HUES64 (cell line): ENCODE results near the gene SLC9A1.

Experiments used
- H3K27ac ChIP-seq: 2 replicates; pipeline ENCODE4 v1.7.0; 2013; ENCODE audit warnings: low read depth, low read length, inconsistent platforms
- H3K27me3 ChIP-seq: 2 replicates; pipeline ENCODE4 v1.6.1; 2013; ENCODE audit warnings: mild to moderate bottlenecking, low read length; ENCODE audit not compliant: insufficient read depth
- H3K36me3 ChIP-seq: 2 replicates; pipeline ENCODE4 v1.6.1; 2013; ENCODE audit warnings: mild to moderate bottlenecking, low read length; ENCODE audit not compliant: insufficient read depth
- H3K4me1 ChIP-seq: 2 replicates; pipeline ENCODE4 v1.6.1; 2013; ENCODE audit warnings: mild to moderate bottlenecking, low read length, moderate library complexity; ENCODE audit not compliant: insufficient read depth
- H3K4me3 ChIP-seq: 2 replicates; pipeline ENCODE4 v1.5.1; 2013; ENCODE audit warnings: mild to moderate bottlenecking, low read length, moderate library complexity
- H3K9ac ChIP-seq: 2 replicates; pipeline ENCODE4 v1.6.1; 2013; ENCODE audit warnings: mild to moderate bottlenecking, low read depth, low read length
- H3K9me3 ChIP-seq: 2 replicates; pipeline ENCODE4 v1.6.1; 2013; ENCODE audit warnings: low read depth, low read length; ENCODE audit not compliant: insufficient read depth
- WGBS: fragments of 150-250, 120-280 bp; methylation state at CpG from one replicate; pipeline ENCODE4 v1.1.7; 2013; ENCODE audit warnings: missing lambda C conversion rate; 5-methylcytosine and 5-hydroxymethylcytosine counted together

SLC9A1 gene

DNA sequence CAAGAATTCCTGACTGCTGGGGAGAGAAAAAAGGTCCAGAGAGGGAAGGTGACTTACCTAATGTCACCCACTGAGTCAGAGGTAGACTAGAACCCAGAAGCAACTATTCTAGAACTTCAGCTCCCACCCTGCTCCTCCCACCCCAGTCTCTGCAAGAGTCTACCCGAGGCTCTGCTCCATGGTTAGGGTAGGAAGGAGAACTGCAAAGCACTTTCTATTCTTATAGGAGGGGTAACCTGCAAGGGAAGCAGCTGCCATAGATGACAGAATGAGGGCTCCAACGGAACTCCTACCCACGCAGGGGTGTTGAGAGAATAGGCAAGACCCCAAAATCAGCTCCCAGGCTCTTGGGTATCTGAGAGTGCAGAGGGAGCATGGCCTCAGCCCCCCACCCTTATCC, 4.3 kb downstream of the SLC9A1 start:
- WGBS, result 85% methylated on average over 2 of the region's 3 CpGs
- no peaks in the 10 kb centered on the region for H3K36me3 ChIP-seq
- peaks cover 26% of the 10 kb centered on the region for H3K4me1 ChIP-seq
- H3K9me3 ChIP-seq, result no peaks in the 10 kb centered on the region
- no peak overlapping the region for H3K9ac ChIP-seq
- no peak overlapping the region for H3K27ac ChIP-seq
- no peak overlapping the region for H3K4me3 ChIP-seq
- no peaks in the 10 kb centered on the region for H3K27me3 ChIP-seq

DNA sequence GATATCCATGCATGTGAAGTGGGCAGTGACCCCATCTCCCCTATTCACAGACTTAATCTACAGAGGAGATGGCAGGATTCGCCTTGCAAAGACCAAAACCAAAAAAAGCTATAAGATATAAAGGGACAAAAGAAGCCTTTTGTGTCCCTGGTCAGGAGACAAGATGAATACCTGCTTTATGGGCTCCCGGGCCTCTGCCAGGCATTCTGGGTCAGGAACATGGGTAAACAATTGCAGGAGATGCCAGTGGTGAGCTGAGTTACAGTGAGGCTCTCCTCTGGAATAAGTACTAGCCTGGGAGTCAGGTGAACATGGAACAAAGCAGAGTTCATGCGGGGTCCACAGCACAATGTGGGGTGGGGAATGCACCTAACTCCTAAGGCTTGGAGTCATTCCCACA, 4.7 kb downstream of the SLC9A1 start:
- Histone ChIP-seq H3K27me3 (no peaks in the 10 kb centered on the region), H3K4me3 (no peak overlapping the region), H3K9ac (no peak overlapping the region), H3K4me1 (peaks cover 27% of the 10 kb centered on the region), H3K36me3 (no peaks in the 10 kb centered on the region), H3K27ac (no peak overlapping the region), H3K9me3 (no peaks in the 10 kb centered on the region)
- 88% methylated on average over 2 of the region's 3 CpGs for WGBS

DNA sequence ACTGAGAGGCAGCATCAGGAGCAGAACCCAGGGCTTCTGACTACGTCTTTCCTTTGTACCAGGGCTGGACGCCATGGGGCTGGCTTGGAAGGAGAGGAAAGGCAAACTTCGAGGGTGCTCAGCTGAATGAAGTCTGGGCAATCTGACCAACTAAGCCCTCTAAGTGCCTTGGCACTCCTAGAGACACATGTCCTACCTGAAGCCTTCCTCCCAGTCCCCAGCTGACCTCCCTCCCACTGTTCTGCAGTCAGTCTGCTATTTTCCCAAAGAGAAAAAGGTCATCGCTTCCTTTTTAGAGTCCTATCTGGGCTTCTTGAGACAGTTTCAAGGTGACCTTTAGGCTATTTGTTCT, 5.2 kb downstream of the SLC9A1 start:
- Histone ChIP-seq H3K36me3 (no peaks in the 10 kb centered on the region), H3K27me3 (no peaks in the 10 kb centered on the region), H3K4me1 (peaks cover 29% of the 10 kb centered on the region), H3K4me3 (no peak overlapping the region), H3K27ac (no peak overlapping the region), H3K9me3 (no peaks in the 10 kb centered on the region), H3K9ac (no peak overlapping the region)
- WGBS, result 97% methylated on average over 4 of the region's 4 CpGs

DNA sequence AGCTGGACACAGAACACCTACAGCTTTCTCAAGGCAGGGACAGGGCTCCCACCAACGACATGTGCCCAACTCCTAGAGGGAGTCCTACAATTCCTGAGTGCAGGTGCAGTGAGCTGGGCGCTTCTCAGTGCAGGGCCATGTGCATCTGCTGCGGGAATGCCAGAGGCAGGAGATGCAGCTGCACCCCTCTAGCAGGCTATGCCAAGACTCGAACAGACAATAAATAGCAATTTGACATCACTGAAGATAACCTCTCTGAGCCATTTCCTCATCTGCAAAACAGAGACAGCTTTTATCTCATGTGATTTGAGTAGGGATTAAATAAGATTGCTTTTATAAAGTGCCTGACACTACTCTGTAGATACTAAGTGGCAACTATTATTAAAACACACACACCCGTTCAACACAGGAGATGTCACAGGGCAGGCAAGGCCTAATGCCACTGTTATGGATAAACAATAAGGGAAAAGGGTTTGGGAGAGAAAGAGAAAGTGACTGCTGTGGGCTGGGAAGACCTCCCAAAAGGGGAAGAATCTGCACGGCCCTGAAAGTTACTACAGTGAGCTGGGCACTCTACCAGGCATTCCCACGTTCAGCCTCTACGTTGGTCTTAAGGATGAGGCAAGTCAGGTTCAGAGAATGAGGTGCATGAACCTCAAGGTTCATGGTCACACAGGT, 5.7 kb downstream of the SLC9A1 start:
- H3K4me3 ChIP-seq, result no peak overlapping the region
- H3K9me3 ChIP-seq, result no peaks in the 10 kb centered on the region
- H3K36me3 ChIP-seq, result no peaks in the 10 kb centered on the region
- 91% methylated on average over 8 of the region's 8 CpGs for WGBS
- no peak overlapping the region for H3K9ac ChIP-seq
- no peaks in the 10 kb centered on the region for H3K27me3 ChIP-seq
- H3K4me1 ChIP-seq, result peaks cover 29% of the 10 kb centered on the region
- H3K27ac ChIP-seq, result no peak overlapping the region

DNA sequence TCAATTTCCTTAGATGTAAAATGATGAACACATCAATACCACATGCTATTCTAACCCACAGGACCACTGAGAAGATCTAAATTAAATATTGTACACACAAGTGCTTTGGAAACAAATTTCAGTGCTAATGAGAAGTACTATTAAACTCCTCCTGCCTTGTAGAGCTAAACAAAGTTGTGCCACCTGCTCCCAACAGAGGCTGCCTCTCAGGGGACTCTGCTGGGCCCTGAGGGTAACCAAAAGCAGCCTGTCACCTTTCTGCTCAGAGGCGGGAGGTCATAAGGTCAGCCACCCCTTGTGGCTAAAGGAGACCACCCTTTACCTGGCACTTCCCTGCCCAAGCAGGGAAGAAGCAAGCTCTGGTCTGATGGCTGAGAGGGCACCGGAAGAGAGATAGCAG, 6.3 kb downstream of the SLC9A1 start:
- Histone ChIP-seq H3K9me3 (no peaks in the 10 kb centered on the region), H3K27me3 (no peaks in the 10 kb centered on the region), H3K4me1 (peaks cover 26% of the 10 kb centered on the region), H3K4me3 (no peak overlapping the region), H3K9ac (no peak overlapping the region), H3K36me3 (no peaks in the 10 kb centered on the region), H3K27ac (no peak overlapping the region)
- 91% methylated on average over 2 of the region's 2 CpGs for WGBS

DNA sequence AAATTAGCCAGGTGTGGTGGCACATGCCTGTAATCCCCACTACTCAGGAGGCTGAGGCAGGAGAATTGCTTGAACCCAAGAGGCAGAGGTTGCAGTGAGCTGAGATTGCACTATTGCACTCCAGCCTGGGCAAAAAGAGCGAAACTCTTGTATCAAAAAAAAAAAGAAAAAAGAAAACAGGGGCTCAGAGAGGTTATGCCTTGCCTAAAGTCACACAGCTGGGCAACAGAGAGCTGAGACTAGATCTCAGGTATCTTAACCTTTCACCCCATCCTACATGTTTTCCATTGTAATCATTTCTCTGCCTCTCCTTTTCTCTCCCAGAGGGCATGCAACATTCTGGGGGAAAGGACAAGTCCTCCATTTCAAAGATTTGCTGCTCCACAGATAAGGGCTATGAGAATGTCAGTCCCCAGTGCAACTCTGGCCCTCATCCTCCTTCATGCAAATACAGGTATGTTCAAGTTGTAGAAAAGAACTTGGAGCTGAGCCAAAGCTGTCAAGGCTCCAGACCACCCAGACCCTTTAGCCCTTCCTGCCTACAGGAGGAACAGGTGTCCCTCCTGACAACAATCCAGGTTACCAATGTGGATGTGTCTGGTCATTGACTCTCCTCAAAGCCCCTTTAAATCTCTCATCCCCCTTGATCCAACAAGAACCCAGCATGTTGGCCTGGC, 6.9 kb downstream of the SLC9A1 start:
- no peaks in the 10 kb centered on the region for H3K27me3 ChIP-seq
- 100% methylated on average over 1 of the region's 1 CpG for WGBS
- H3K36me3 ChIP-seq, result no peaks in the 10 kb centered on the region
- H3K4me3 ChIP-seq, result no peak overlapping the region
- no peak overlapping the region for H3K9ac ChIP-seq
- no peak overlapping the region for H3K27ac ChIP-seq
- peaks cover 20% of the 10 kb centered on the region for H3K4me1 ChIP-seq
- no peaks in the 10 kb centered on the region for H3K9me3 ChIP-seq

DNA sequence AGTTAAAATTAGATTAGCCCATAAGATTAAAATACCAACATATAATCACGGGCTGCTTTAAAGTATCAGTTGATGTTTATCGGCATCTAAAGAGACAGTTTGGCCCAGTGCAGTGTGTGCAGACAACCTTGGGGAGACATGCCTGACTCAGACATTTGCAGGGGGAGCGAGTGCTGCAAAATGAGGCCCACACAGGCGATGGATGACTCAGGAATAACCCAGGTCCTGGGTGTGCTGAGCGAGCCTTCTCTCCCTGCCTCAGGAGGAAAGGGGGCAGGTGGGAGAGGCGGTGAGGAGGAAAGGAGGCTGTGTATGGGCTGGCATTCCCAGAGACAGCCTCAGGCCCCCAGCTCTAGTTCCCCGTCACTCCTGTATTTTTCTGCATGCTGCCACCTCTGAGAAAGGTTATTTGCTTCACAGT, 9.0 kb downstream of the SLC9A1 start:
- peak overlapping the region; percentile 0; the same call in 1 of the 2 replicates for H3K9ac ChIP-seq
- no peaks in the 10 kb centered on the region for H3K9me3 ChIP-seq
- H3K27me3 ChIP-seq, result no peaks in the 10 kb centered on the region
- H3K4me3 ChIP-seq, result no peak overlapping the region
- WGBS, result 72% methylated on average over 7 of the region's 7 CpGs
- no peaks in the 10 kb centered on the region for H3K36me3 ChIP-seq
- peaks cover 33% of the 10 kb centered on the region for H3K4me1 ChIP-seq
- H3K27ac ChIP-seq, result peak overlapping the region; percentile 38; the same call in 1 of the 2 replicates

DNA sequence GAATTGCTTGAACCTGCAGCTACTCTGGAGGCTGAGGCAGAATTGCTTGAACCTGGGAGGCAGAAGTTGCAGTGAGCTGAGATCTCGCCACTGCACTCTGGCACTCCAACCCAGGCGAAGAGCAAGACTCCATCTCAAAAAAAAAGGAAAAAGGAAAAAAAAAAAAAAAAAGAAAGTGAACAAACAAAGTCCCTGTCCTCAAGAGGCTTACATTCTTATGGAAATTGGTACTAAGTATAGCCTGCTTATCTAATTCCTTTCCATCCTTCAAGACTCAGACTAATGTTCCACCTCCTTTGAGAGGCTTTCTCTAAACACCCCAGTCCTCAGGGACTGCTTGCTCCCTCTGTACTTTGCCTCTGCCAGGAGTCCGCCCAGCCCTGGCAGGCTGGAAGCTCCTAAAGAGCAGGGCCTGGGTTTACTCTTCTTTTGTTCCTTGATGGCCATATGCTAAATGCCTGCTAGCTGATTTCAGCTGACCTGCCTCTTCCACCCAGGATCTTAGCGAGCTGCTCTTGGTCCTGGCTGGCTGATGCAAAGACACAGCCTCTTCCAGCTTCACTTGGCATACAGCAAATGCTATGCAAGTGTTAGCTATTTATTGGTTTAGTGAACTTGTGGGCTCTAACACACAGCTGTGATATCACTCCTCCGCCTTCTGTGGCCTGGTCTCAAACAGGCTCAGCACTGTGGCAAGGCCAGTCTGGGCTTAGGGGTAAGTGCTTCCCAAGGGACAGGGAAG, 9.8 kb downstream of the SLC9A1 start:
- no peak overlapping the region for H3K4me3 ChIP-seq
- H3K27ac ChIP-seq, result peak overlapping the region; percentile 34
- peaks cover 33% of the 10 kb centered on the region for H3K4me1 ChIP-seq
- H3K27me3 ChIP-seq, result no peaks in the 10 kb centered on the region
- H3K9ac ChIP-seq, result peak overlapping the region; percentile 0; the same call in 1 of the 2 replicates
- H3K9me3 ChIP-seq, result no peaks in the 10 kb centered on the region
- no peaks in the 10 kb centered on the region for H3K36me3 ChIP-seq
- 83% methylated on average over 4 of the region's 5 CpGs for WGBS

DNA sequence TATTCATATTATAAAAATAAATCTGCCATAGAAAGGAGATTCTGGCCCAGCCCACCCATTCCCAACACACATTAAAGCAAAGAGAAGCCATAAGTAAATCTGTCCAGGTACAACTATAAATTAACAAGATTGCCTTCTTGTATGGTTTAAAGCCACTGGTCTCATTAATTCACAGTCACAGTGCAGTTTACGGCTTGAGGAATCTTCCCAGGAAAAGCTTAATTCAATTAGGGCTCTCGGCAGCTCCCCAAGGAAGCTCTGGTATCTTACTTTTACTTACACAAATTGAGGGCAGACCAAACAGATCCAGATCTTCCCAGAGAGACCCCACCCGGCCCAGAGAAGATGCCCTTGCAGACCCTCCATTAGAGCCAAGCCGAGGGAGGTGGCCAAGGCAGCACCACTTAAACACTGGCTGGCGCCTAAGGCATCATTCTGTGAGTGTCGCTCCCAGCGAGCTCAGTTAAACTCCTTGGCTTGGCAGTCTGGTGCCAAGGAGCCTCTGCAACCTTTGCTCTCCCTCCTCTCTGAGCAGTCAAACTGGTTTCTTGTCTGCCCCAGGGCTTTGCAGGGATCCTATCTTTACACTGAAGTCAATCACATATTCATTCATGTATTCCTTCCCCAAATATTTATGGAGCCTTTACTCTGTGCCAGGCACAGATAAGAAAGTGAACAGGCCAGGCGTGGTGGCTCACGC, 10.7 kb downstream of the SLC9A1 start:
- Histone ChIP-seq H3K4me3 (no peak overlapping the region), H3K36me3 (no peaks in the 10 kb centered on the region), H3K27me3 (no peaks in the 10 kb centered on the region), H3K9me3 (no peaks in the 10 kb centered on the region), H3K9ac (no peak overlapping the region), H3K4me1 (peaks cover 33% of the 10 kb centered on the region), H3K27ac (no peak overlapping the region)
- WGBS, result 91% methylated on average over 9 of the region's 9 CpGs

DNA sequence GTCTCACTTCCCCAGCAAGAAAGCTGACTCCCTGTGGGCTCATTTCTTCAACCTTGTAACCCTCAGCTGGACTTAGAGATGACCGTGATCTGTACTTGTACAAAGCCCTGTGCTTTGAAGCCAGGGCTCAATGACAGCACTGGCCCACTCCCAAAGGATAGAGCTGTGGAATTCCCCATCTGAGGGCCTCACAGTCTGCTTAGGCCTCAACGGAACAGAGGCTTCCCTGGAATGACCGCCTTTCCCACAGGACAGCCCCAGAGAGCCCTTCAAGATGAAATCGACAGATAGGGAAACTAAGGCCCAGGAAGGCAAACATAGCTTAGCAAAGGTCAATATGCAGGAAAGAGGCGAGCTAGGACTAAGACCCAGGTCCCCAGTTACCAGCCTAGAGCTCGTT, 11.5 kb downstream of the SLC9A1 start:
- H3K9me3 ChIP-seq, result no peaks in the 10 kb centered on the region
- peaks cover 36% of the 10 kb centered on the region for H3K4me1 ChIP-seq
- no peak overlapping the region for H3K4me3 ChIP-seq
- H3K9ac ChIP-seq, result no peak overlapping the region
- WGBS, result 91% methylated on average over 6 of the region's 6 CpGs
- H3K27me3 ChIP-seq, result no peaks in the 10 kb centered on the region
- no peaks in the 10 kb centered on the region for H3K36me3 ChIP-seq
- no peak overlapping the region for H3K27ac ChIP-seq

DNA sequence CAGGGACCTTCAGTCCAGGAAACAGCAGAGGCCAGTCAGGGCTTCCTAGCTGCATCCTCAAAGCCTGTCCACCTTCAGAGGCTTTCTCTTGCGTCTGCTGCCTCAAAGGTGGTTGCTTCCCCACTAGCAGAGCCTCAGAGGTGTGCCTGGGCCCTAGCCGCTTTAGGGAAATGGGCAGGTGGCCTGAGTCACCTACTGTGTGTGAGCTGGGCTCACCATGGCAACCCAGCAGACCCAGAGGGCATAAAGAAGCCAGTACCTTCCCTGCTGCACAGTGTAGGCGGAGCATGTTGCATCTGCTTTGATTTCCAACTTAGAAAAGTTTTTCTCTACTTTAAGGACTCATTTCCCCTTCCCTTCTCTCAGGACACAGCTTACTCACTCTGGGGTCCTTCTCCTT, 12.5 kb downstream of the SLC9A1 start:
- no peaks in the 10 kb centered on the region for H3K36me3 ChIP-seq
- H3K4me1 ChIP-seq, result peaks cover 38% of the 10 kb centered on the region
- H3K27me3 ChIP-seq, result no peaks in the 10 kb centered on the region
- H3K9ac ChIP-seq, result no peak overlapping the region
- whole genome bisulfite sequencing, result 76% methylated on average over 3 of the region's 3 CpGs
- H3K9me3 ChIP-seq, result no peaks in the 10 kb centered on the region
- H3K27ac ChIP-seq, result no peak overlapping the region
- H3K4me3 ChIP-seq, result no peak overlapping the region
